Ishikawa (cell line): ENCODE measurements around the gene CDK5.

Source experiments
- CEBPB ChIP-seq: IDR thresholded peaks from 2 replicates; pipeline ENCODE4 v1.6.1; 2012
- CREB1 ChIP-seq: IDR thresholded peaks from 2 replicates; pipeline ENCODE4 v1.6.1; 2012; ENCODE audit warnings: low read depth
- EGR1 ChIP-seq: IDR thresholded peaks from 2 replicates; pipeline ENCODE4 v1.6.1; 2012
- EP300 ChIP-seq: IDR thresholded peaks from 2 replicates; pipeline ENCODE4 v1.6.1; 2012; ENCODE audit warnings: borderline replicate concordance
- FOXM1 ChIP-seq: IDR thresholded peaks from 2 replicates; pipeline ENCODE4 v1.6.1; 2012; ENCODE audit warnings: low read depth, borderline replicate concordance
- NFIC ChIP-seq: IDR thresholded peaks from 2 replicates; pipeline ENCODE4 v1.6.1; 2012
- RAD21 ChIP-seq: IDR thresholded peaks from 2 replicates; pipeline ENCODE4 v1.6.1; 2012; ENCODE audit warnings: low read depth
- TAF1 ChIP-seq: IDR thresholded peaks from 2 replicates; pipeline ENCODE4 v1.6.1; 2012; ENCODE audit warnings: low read depth, mild to moderate bottlenecking
- TCF12 ChIP-seq: IDR thresholded peaks from 2 replicates; pipeline ENCODE4 v1.6.1; 2012; ENCODE audit warnings: low read depth
- TEAD4 ChIP-seq: IDR thresholded peaks from 2 replicates; pipeline ENCODE4 v1.6.1; 2012
- YY1 ChIP-seq: IDR thresholded peaks from 2 replicates; pipeline ENCODE4 v1.6.1; 2012; ENCODE audit warnings: low read depth
- ZBTB7A ChIP-seq: IDR thresholded peaks from 2 replicates; pipeline ENCODE4 v1.6.1; 2012; ENCODE audit warnings: low read depth
- TF ChIP-seq, protein P1 (sequence below): IDR thresholded peaks from 2 replicates; pipeline ENCODE4 v1.6.1; 2012
- TF ChIP-seq, protein P2 (sequence below): IDR thresholded peaks from 2 replicates; pipeline ENCODE4 v1.6.1; 2012
- TF ChIP-seq, protein P3 (sequence below): IDR thresholded peaks from 2 replicates; pipeline ENCODE4 v1.6.1; 2012; ENCODE audit warnings: low read depth, mild to moderate bottlenecking

CDK5 gene

DNA sequence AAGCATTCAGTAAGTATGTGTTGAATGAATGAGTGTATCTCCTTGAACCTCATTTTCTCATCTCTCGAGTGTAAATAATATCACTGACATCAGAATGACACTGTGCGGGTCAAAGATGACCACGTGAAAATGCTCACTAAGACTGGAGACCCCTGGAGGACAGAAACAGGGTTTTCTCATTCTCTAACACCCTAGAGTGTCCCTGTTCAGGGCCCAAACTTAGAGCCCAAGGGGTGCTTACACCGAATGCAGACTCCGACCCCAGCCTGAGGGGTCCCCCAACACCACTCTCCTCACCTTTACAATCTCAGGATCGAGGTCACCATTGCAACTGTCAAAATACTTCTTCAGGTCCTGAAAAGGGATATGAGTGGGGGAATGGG lies 1.4 kb downstream of the CDK5 start:
- TF ChIP-seq, protein P1, sequence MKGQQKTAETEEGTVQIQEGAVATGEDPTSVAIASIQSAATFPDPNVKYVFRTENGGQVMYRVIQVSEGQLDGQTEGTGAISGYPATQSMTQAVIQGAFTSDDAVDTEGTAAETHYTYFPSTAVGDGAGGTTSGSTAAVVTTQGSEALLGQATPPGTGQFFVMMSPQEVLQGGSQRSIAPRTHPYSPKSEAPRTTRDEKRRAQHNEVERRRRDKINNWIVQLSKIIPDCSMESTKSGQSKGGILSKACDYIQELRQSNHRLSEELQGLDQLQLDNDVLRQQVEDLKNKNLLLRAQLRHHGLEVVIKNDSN, result no peak
- no peak for TF ChIP-seq CREB1
- TF ChIP-seq, protein P2, sequence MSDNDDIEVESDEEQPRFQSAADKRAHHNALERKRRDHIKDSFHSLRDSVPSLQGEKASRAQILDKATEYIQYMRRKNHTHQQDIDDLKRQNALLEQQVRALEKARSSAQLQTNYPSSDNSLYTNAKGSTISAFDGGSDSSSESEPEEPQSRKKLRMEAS, result no peak
- TF ChIP-seq ZBTB7A, result no peak
- no peak for TF ChIP-seq EGR1
- TF ChIP-seq RAD21, result no peak
- no peak for TF ChIP-seq TEAD4
- no peak for TF ChIP-seq EP300

DNA sequence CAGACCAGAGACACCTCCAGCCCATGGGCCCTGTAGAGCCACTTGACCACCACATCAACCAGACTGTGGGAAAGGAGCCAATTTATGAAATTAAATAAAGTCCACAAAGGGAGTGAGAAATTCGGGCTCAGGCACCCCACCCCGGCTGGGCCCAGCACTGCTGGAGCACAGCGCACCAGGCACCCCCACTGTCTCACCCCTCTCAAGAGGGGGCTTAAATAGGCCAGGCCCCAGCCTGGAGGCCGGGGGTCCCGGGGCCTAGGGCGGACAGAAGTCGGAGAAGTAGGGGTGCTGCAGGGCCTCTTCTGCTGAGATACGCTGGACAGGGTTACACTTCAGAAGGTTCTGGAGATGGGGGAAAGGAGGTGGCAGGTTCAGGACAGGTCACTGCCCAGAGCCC lies 3.9 kb downstream of the CDK5 start:
- TF ChIP-seq TEAD4 (no peak), CEBPB (no peak), TCF12 (no peak), EP300 (no peak), FOXM1 (no peak), CREB1 (no peak), NFIC (no peak), ZBTB7A (no peak)
- TF ChIP-seq, protein P2, result no peak
- TF ChIP-seq, protein P1, result no peak
- TF ChIP-seq, protein P3, sequence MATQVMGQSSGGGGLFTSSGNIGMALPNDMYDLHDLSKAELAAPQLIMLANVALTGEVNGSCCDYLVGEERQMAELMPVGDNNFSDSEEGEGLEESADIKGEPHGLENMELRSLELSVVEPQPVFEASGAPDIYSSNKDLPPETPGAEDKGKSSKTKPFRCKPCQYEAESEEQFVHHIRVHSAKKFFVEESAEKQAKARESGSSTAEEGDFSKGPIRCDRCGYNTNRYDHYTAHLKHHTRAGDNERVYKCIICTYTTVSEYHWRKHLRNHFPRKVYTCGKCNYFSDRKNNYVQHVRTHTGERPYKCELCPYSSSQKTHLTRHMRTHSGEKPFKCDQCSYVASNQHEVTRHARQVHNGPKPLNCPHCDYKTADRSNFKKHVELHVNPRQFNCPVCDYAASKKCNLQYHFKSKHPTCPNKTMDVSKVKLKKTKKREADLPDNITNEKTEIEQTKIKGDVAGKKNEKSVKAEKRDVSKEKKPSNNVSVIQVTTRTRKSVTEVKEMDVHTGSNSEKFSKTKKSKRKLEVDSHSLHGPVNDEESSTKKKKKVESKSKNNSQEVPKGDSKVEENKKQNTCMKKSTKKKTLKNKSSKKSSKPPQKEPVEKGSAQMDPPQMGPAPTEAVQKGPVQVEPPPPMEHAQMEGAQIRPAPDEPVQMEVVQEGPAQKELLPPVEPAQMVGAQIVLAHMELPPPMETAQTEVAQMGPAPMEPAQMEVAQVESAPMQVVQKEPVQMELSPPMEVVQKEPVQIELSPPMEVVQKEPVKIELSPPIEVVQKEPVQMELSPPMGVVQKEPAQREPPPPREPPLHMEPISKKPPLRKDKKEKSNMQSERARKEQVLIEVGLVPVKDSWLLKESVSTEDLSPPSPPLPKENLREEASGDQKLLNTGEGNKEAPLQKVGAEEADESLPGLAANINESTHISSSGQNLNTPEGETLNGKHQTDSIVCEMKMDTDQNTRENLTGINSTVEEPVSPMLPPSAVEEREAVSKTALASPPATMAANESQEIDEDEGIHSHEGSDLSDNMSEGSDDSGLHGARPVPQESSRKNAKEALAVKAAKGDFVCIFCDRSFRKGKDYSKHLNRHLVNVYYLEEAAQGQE, result no peak

DNA sequence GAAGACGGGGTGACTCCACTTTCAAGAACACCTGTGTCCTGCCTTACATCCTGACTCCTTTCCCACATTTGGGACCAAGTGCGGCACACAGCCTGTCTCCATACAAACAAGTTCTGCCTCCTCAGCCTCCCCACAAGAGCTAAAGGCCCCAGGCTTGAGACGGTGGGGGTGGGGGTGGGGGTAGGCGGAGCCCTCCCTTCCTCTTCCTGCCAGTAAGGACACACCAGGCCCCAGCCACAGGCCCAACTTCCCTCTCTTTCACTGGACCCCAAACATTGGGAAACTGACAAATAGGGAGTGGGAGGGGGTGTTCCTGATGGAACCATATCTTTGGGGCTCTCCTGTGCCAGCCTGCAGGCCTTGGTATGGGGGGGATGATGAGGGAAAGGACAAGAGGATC lies 4.6 kb downstream of the CDK5 start:
- TF ChIP-seq RAD21 (no peak), FOXM1 (no peak), TEAD4 (no peak), EGR1 (no peak), YY1 (no peak), CREB1 (no peak)
- TF ChIP-seq, protein P1, result no peak
- TF ChIP-seq, protein P2, result no peak

DNA sequence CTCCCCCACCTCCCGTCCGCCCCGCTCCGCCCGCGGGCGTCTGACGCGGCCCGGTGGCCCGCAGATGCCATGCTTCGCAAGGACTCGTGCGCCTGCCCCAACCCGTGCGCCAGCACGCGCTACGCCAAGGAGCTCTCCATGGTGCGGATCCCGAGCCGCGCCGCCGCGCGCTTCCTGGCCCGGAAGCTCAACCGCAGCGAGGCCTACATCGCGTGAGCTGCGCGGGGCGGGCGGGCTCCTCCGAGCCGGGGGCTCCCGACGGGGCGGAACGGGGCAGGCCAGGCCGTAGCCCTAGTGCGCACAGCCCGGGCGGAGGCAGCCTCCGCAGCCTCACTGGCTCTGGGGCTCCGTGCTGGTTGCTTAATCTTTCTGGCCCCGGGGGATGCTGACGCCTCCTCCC lies 6.6 kb downstream of the CDK5 start:
- TF ChIP-seq TCF12, result peak; percentile 33; the same call in 1 of the 2 replicates
- TF ChIP-seq NFIC, result no peak; the same call in 1 of the 2 replicates
- no peak for TF ChIP-seq CEBPB
- TF ChIP-seq TEAD4, result no peak
- no peak for TF ChIP-seq TAF1
- no peak for TF ChIP-seq EP300
- TF ChIP-seq YY1, result no peak
- TF ChIP-seq RAD21, result no peak
- TF ChIP-seq, protein P2, result peak; percentile 98
- no peak for TF ChIP-seq EGR1
- TF ChIP-seq, protein P1, result 0 out of 2 replicates have a peak, but pooled peaks have one; percentile 12
- TF ChIP-seq FOXM1, result no peak
- no peak for TF ChIP-seq CREB1
- TF ChIP-seq ZBTB7A, result no peak
- TF ChIP-seq, protein P3, result peak; percentile 95

DNA sequence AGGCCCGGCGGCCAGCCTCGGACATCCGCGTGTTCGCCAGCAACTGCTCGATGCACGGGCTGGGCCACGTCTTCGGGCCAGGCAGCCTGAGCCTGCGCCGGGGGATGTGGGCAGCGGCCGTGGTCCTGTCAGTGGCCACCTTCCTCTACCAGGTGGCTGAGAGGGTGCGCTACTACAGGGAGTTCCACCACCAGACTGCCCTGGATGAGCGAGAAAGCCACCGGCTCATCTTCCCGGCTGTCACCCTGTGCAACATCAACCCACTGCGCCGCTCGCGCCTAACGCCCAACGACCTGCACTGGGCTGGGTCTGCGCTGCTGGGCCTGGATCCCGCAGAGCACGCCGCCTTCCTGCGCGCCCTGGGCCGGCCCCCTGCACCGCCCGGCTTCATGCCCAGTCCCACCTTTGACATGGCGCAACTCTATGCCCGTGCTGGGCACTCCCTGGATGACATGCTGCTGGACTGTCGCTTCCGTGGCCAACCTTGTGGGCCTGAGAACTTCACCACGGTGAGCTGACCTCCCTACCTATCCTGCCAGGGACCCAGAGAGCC lies 8.7 kb downstream of the CDK5 start:
- TF ChIP-seq RAD21, result no peak
- no peak for TF ChIP-seq TCF12
- TF ChIP-seq NFIC, result no peak
- TF ChIP-seq CREB1, result no peak
